ENCODE measurements around the gene WASHC2A.
"Not testable (repeated sequence)": the region's sequence is repeated elsewhere in the genome, so short reads cannot be mapped to it uniquely, and the experiment has no call there.

The WASHC2A gene

DNA sequence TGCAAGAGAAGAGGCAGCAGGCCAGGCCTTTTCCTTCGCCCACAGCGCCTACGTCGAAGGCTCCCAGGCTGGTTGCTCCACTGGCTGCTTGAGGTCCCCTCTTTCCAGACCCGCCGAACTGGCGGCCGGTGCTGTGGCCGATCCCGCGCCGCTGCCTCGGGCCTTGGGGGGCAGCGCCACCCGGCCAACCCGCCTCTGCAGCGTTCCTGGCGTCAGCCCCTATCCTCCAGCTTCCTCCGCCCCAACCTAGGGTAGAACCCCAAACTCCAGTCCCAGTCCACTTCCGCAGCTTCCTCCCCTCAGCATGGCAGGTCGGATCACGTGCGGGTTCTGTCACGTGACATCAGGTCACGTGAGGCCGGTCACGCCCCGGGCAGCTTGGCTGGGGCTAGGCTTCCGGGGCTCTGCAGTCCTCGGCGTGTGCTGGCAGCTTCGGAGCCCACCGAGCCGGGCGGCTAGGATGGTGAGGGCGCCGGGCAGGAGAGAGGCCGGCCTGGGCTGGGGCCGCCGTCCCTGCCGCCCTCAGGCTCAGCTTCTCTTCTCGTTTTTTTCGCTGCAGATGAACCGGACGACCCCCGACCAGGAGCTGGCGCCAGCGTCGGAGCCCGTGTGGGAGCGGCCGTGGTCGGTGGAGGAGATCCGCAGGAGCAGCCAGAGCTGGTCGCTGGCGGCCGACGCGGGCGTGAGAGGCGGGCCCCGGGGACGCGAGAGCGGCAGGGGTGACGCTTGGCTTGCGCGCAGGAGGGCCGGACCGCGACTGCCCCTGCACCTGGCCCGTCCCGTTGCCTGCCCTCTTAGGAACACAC lies at the start of gene WASHC2A:
Gene WASHC2A (plus strand): TSS at position 409 of the 806 bp plus-strand sequence. CDS start 52 bp downstream, at position 461.
- DNase-seq = not testable (repeated sequence)

GRCh38 chr10:50019279-50019678 lies 48.5 kb upstream of the WASHC2A start:
- not testable (repeated sequence) for DNase-seq

- not testable (repeated sequence) for DNase-seq
Measured at GRCh38 chr10:50020451-50021024, 47.2 kb upstream of the WASHC2A start.

DNA sequence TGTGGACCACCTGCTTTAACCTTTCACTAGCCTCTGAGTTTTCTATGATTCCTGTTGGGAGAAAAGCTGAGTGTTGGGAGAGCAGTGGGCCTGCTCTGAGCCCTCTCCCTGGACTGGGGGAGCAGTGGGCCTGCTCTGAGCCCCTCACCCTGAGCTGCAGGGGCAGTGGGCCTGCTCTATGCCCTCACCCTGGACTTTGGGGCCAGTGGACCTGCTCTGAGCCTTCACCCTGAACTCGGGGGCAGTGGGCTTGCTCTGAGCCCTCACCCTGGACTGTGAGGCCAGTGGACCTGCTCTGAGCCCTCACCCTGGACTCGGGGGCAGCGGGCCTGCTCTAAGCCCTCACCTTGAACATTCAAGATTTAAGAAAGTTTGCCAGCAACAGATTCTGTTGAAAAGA lies 46.1 kb upstream of the WASHC2A start:
- DNase-seq = no peak

DNA sequence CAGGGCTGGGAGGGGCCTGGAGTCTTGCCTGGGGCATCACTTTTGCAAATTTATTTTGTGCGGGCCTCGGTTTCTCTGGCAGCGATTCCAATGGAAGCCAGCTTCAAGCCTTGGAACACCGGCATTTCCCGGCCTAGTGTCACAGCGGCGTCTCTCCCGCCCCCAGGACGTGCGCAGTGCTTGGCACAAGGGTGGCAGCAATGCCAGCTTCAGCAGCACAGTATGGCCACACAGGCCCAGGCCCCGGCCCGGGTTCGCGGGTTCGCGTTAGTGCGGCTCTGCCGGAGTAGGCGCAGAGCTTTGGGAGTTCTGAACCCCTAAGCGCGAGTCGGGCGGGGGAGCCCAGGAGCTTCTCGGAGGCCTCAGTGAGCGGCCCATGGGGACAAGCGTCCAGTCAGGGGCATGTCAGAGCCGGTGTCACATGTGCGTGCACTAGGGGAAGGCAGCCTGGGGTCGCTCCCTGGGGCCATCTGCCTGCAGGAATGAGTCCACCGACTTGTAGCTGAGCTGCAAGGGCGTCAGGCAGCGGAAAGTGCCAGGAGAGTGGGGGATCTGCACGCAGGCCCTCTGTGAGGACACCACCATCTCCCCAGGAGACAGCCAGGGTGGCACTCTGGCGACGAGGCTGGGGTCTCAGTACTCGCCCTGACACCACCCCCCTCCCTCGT lies 42.9 kb upstream of the WASHC2A start:
- DNase-seq = not testable (repeated sequence)

- DNase-seq = no peak
Measured at GRCh38 chr10:50025627-50026026, 42.1 kb upstream of the WASHC2A start.

DNA sequence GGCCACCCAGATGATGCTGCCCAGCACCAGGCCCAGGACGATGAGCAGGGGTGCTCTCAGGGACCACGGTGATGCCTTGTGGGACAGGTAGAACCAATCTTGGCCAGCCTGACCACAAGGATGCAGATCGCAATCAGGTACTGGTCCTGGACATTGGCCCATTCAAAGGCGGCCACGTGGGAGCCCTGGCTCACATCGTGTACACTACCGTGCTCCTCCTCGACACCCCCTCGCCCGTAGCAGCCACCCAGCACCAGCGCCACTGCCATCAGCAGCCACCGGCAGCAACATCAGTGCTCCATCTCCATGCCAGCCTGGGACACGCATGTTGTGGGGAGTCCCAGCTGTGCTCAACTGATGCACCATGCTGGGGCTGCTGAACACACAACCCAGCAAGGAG lies 40.6 kb upstream of the WASHC2A start:
- DNase-seq = no peak

DNA sequence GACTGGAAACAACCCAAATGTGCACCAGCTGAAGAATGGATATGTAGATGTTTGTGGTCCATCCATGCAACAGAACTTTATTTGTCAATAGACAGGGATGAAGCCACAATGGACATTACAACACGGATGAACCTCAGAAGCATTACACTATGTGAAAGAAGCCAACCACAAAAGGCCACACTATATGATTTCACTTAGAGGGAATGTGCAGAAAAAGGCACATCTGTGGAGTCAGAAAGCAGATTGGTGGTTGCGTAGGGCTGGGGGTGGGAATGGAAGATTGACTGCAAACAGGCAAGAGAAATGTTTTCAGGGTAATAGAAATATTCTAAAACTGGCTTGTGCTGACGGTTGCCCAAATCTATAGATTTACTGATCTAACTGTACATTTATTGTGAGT lies 34.3 kb upstream of the WASHC2A start:
- DNase-seq = no peak

- not testable (repeated sequence) for DNase-seq
Measured at GRCh38 chr10:50035337-50035736, 32.4 kb upstream of the WASHC2A start.

GRCh38 chr10:50044941-50045664 lies 22.7 kb upstream of the WASHC2A start:
- DNase-seq = no peak

GRCh38 chr10:50046457-50046856 lies 21.3 kb upstream of the WASHC2A start:
- DNase-seq = not testable (repeated sequence)

DNA sequence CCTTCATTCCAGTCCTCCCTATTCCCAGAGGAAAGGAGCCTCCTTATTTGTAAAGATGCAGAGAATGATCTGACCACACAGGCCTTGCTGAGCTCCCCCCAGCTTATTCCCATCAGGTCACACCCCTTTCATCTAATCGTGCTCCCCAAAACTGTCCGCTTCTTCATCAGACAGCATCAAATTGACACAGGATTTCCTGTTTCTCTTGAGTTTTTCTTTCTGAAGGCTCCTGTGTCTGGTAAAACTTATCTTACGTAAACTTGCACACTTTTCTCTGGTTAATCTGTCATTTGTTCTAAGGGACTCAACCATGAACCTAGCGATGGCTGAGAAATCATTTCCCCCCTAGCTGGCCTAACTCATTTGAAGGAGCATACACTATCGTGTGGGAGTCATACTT lies 20.2 kb upstream of the WASHC2A start:
- not testable (repeated sequence) for DNase-seq

- DNase-seq = not testable (repeated sequence)
Measured at GRCh38 chr10:50051995-50052660, 15.6 kb upstream of the WASHC2A start.

GRCh38 chr10:50052778-50053376 lies 14.9 kb upstream of the WASHC2A start:
- DNase-seq = not testable (repeated sequence)

DNA sequence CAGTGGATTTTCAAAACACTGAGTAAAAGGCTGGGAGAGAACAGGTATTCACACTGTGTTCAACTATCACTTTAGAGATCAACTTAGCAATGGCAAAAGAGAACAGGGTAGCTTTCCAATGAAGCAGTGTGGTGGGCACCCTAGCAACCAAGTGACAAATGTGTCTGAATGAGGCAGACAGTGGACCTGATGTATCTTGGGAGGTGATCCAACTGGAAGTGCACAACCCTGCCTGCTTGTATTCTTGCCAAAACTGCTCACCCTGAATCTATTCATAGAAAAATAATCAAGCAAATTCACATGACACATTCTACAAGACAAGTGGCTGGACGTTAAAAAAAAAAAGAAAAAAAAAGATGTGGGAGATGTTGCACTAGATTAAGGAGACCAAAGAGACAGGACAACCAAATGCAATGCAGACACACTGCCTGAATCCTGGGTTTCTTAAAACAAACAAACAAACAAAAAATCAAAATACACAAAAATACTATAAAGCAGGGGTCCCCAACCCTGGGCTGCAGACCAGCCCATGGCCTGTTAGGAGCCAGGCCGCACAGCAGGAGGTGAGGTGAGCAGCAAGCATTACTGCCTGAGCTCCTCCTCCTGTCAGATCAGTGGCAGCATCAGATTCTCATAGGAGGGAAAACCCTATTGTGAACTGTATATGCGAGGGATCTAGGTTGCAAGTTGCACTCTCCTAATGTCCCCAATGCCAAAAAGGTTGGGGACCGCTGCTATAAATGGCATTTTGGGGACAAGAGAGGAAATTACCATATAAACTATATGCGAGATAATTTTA lies 12.1 kb upstream of the WASHC2A start:
- not testable (repeated sequence) for DNase-seq

GRCh38 chr10:50056654-50057053 lies 11.1 kb upstream of the WASHC2A start:
- not testable (repeated sequence) for DNase-seq

GRCh38 chr10:50058727-50059126 lies 9.0 kb upstream of the WASHC2A start:
- not testable (repeated sequence) for DNase-seq

DNA sequence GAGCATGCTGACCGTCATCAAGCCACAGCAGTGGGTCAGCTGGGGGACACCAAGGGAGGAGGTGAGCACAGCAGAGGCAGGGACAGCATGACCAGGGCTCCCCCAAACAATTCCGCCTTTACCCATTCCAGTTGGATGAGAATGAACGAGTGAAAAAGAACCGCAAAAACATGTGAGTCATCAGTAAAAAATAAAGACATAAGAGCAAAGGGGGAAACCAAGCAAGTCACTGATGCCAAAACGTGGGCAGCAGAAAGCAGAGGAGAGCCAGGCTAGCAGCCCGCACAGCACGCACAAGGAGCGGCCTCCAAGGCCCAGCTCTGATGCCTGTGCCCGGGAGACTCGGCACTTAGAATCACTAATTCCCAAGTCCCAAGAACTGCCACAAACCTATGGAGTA lies 7.8 kb upstream of the WASHC2A start:
- DNase-seq = not testable (repeated sequence)

GRCh38 chr10:50061548-50061947 lies 6.2 kb upstream of the WASHC2A start:
- not testable (repeated sequence) for DNase-seq

DNA sequence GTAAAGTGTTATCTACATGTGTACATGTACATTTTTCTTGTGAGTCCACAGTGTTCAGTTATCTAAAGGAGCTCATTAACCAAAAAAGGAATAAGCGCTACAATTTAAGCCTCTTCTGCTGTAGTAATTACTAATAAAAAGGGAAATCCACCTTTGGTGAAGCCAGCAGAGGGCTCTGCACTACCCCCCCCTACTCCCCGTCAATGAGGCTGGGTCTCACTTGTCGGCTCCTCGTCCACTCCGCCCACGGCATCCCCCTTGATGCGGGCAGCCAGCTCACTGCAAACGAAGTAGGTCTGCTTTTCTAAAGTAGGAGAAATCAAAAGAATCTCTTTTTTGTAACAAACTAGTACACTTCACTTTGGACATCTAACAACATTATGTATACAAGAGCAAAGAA lies 4.7 kb upstream of the WASHC2A start:
- no peak for DNase-seq

- DNase-seq = not testable (repeated sequence)
Measured at GRCh38 chr10:50068352-50068659, 552 bp downstream of the WASHC2A start.
